ENCODE measurements around the gene XIRP2. TPM values are rescaled to one million over a fixed set of nuclear protein-coding genes. Genes with fewer than 3 reads are reported as not detected.

XIRP2 gene
- total RNA-seq, 4 donors from 2014 or later, result 266 to 3,644 (median 977) TPM

GRCh38 chr2:166921261-166921896 is 33.1 kb downstream of the XIRP2 start:
- TF ChIP-seq POLR2A (IDR thresholded peaks at IDR 0.05) (no peak), CTCF (IDR thresholded peaks at IDR 0.05 in 4 of 5, conservative IDR thresholded peaks at IDR 0.05 in 1 of 5) (no peak)
- Histone ChIP-seq H3K9me3 (no peaks in the 10 kb centered on the region), H3K36me3 (no peaks in the 10 kb centered on the region), H3K27ac (no peak overlapping the region), H3K4me1 (no peaks in the 10 kb centered on the region), H3K4me3 (no peak overlapping the region), H3K27me3 (no peaks in the 10 kb centered on the region)
- in situ Hi-C loops (cut with MboI; ENCODE audit: low sequenced_read_pairs in 4 of 4) (no loop called here), intact Hi-C loops (cut with DNase I; ENCODE audit: low total_unique reads) (no loop called here)
- ATAC-seq (no peak), DNase-seq (no peak)

DNA sequence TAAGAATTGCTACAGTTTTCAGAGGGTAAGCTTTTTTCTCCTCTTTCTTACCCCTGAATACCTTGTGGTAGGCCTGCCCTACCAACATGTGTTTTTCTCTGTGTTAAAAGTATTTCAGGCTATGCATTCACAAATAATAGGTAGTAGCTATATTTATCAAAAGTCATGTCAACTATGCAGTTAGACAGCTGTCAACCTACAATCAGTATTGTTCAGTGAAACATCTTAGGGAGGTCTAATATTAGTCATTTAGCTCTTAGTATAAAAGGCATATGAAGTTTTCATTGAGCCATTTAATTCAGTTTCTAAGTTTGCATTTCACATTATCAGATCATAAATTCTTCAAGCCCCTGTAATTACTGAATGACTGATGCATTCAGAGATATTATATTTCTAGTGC is 36.7 kb downstream of the XIRP2 start:
- H3K4me1 ChIP-seq, result no peaks in the 10 kb centered on the region
- in situ Hi-C loops (cut with MboI; ENCODE audit: low sequenced_read_pairs in 4 of 4) (no loop called here), intact Hi-C loops (cut with DNase I; ENCODE audit: low total_unique reads) (no loop called here)
- no peaks in the 10 kb centered on the region for H3K9me3 ChIP-seq
- DNase-seq, result no peak
- ATAC-seq, result no peak
- no peak overlapping the region for H3K4me3 ChIP-seq
- no peaks in the 10 kb centered on the region for H3K36me3 ChIP-seq
- no peak overlapping the region for H3K27ac ChIP-seq
- no peaks in the 10 kb centered on the region for H3K27me3 ChIP-seq
- TF ChIP-seq CTCF (IDR thresholded peaks at IDR 0.05 in 4 of 5, conservative IDR thresholded peaks at IDR 0.05 in 1 of 5) (no peak), POLR2A (IDR thresholded peaks at IDR 0.05) (no peak)

DNA sequence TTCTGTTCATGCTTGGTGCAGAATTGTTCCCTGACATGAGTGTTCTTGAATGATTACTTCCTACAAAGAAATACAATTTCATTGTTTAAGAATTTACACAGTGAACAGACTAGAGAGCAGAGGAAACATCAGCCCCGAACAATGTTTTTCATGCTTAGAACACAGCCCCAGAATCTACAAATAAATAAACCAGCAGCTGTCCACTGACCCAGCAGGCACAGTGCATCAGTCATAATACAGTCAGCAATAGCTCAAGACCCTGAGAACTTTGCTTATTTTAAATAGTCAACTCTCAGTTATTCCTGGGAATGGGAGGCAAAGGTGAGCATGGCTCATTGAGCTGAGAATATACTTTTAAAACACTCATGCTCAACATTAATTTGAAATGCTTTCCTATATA is 38.4 kb downstream of the XIRP2 start:
- DNase-seq (no peak), ATAC-seq (no peak)
- H3K27me3 ChIP-seq, result no peaks in the 10 kb centered on the region
- H3K9me3 ChIP-seq, result no peaks in the 10 kb centered on the region
- H3K36me3 ChIP-seq, result no peaks in the 10 kb centered on the region
- in situ Hi-C loops (cut with MboI; ENCODE audit: low sequenced_read_pairs in 4 of 4), result no loop called here
- no peak overlapping the region for H3K27ac ChIP-seq
- no peak overlapping the region for H3K4me3 ChIP-seq
- intact Hi-C loops (cut with DNase I; ENCODE audit: low total_unique reads), result no loop called here
- TF ChIP-seq POLR2A (IDR thresholded peaks at IDR 0.05), result no peak
- no peaks in the 10 kb centered on the region for H3K4me1 ChIP-seq

- no peak for ATAC-seq
- in situ Hi-C loops (cut with MboI; ENCODE audit: low sequenced_read_pairs in 4 of 4) (no loop called here), intact Hi-C loops (cut with DNase I; ENCODE audit: low total_unique reads) (no loop called here)
Observed at GRCh38 chr2:166932032-166932431, 43.8 kb downstream of the XIRP2 start.

DNA sequence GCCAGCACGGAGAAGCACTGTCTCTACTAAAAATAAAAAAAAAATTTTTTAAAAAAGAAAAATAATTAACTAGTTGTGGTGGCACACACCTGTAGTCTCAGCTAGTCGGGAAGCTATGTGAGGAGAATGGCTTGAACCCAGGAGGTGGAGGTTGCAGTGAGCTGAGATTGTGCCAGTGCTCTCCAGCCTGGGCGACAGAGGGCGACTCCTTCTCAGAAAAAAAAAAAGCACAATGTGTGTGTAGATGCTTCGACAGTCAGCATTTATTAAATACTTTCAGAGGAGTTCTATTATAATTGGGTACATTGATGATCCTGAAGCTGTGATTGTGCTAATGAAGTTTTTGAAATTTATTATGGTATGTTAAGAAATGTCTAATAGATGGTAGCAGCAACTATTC is 46.5 kb downstream of the XIRP2 start:
- no peak overlapping the region for H3K27ac ChIP-seq
- H3K36me3 ChIP-seq, result no peaks in the 10 kb centered on the region
- no peak overlapping the region for H3K4me3 ChIP-seq
- DNase-seq, result no peak
- intact Hi-C loops (cut with DNase I; ENCODE audit: low total_unique reads) (no loop called here), in situ Hi-C loops (cut with MboI; ENCODE audit: low sequenced_read_pairs in 4 of 4) (no loop called here)
- no peaks in the 10 kb centered on the region for H3K4me1 ChIP-seq
- no peak for TF ChIP-seq CTCF (IDR thresholded peaks at IDR 0.05 in 4 of 5, conservative IDR thresholded peaks at IDR 0.05 in 1 of 5)
- TF ChIP-seq POLR2A (IDR thresholded peaks at IDR 0.05), result no peak
- H3K9me3 ChIP-seq, result no peaks in the 10 kb centered on the region
- no peak for ATAC-seq
- H3K27me3 ChIP-seq, result no peaks in the 10 kb centered on the region

More at GRCh38 chr2:166932032-166932431, 43.8 kb downstream of the XIRP2 start:
- H3K9me3 ChIP-seq, result no peaks in the 10 kb centered on the region
- H3K27me3 ChIP-seq, result no peaks in the 10 kb centered on the region
- no peaks in the 10 kb centered on the region for H3K4me1 ChIP-seq
- no peak for TF ChIP-seq CTCF (IDR thresholded peaks at IDR 0.05 in 4 of 5, conservative IDR thresholded peaks at IDR 0.05 in 1 of 5)
- no peak for TF ChIP-seq POLR2A (IDR thresholded peaks at IDR 0.05)
- H3K36me3 ChIP-seq, result no peaks in the 10 kb centered on the region
- no peak overlapping the region for H3K4me3 ChIP-seq
- DNase-seq, result no peak
- H3K27ac ChIP-seq, result no peak overlapping the region
